ENCODE data around the gene SNX30.

- TF ChIP-seq CTCF (IDR thresholded peaks at IDR 0.05) (no peak), POLR2A (IDR thresholded peaks at IDR 0.05) (no peak), POLR2AphosphoS5 (IDR thresholded peaks at IDR 0.05; ENCODE audit: insufficient read depth in 1 of 2, low read depth in 1 of 2) (no peak)
These were observed 4.5 kb downstream of the SNX30 start for GRCh38 chr9:112755016-112755427.

All from vagina (tissue), 2 donors.